ENCODE data around the gene IDH3B. TPM values are rescaled to one million over a fixed set of nuclear protein-coding genes. Genes with fewer than 3 reads are reported as not detected.
A peak's percentile ranks its signal among the peaks of the same experiment; 100 is the strongest.

IDH3B gene
- total and polyA plus RNA-seq, 4 donors = 78.7 to 130 (median 112) TPM

DNA sequence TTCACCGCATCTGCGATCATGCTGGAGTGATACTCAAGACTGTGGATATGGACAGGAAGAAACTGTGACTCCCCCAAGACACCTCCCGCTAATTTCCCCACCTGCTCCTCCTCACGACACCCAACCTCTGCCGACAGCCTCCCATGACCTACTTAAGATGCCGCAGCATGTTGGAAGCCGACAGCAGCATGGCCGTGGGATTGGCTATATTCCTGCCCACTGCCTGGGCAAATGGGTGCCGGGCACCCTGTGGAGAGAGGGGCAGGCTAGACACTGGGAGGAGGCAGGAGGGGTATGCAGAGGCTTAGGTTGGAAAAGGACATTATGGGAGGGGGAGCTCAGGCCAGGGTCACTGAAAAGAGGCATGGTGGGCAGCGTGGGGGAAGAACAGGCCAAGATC, 4.5 kb downstream of the IDH3B start:
- H3K36me3 ChIP-seq (ENCODE audit: control insufficient read depth, insufficient read depth, low read length) = peaks cover 75% of the 10 kb centered on the region
- H3K27ac ChIP-seq (ENCODE audit: low read depth, low read length) = no peak overlapping the region
- WGBS (ENCODE audit: insufficient coverage) = 91% methylated on average over 5 of the region's 10 CpGs
- H3K27me3 ChIP-seq (ENCODE audit: control insufficient read depth, insufficient read depth, low read length) = no peaks in the 10 kb centered on the region
- H3K9me3 ChIP-seq (ENCODE audit: control insufficient read depth, insufficient read depth, low read length) = no peaks in the 10 kb centered on the region
- no peak overlapping the region for H3K4me3 ChIP-seq (ENCODE audit: low read depth, low read length)
- H3K4me1 ChIP-seq (ENCODE audit: control insufficient read depth, insufficient read depth, low read length) = peaks cover 9% of the 10 kb centered on the region
- no peak for DNase-seq (ENCODE audit: low read depth in 4 of 6, low spot score in 6 of 6)

DNA sequence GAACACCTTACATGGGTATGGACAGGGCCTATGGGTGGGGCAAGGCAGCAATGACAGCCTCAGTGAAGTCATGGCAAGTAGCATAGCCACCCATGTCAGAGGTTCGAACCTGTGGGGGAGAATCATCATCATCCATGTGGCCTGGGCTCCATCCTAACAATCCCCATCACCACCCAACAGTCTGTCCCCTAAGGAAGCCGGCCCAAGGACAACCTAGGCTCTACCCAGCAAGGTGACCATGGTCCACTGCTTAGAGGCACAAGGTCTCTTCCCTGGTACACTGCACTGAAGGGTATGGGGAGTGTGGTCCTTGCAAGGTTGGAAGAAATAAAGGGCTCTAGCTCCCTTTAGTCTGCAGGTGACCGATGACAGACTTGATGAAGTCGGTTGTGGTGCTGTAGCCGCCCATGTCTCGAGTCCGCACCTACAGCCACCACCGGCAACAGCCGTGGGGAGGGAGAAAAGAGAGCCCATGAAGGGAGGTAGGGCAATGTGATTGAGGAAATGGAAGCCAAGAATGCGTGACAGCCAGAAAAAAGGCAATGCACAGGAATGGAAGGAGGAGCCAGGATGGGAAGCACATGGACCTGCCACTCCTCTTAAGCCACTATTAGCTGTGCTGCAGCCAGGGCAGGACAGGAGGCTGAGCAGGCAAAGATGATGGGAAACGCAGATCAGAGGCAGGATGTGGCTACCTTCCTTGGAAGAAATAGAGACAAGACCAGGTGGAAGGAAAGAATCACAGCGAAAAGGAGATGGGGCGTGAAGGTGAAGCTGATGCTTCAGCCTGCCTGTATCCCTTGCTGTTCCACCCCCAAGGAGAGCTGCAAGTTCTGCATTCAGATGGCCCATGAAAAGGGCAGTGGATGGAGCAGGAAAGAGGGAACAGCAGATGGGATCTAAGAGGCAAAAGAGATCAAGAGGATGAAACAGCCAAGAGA, 5.3 kb downstream of the IDH3B start:
- no peak overlapping the region for H3K4me3 ChIP-seq (ENCODE audit: low read depth, low read length)
- no peak for DNase-seq (ENCODE audit: low read depth in 4 of 6, low spot score in 6 of 6)
- H3K4me1 ChIP-seq (ENCODE audit: control insufficient read depth, insufficient read depth, low read length) = peaks cover 17% of the 10 kb centered on the region
- no peak overlapping the region for H3K27ac ChIP-seq (ENCODE audit: low read depth, low read length)
- 72% methylated on average over 12 of the region's 13 CpGs for WGBS (ENCODE audit: insufficient coverage)
- peaks cover 84% of the 10 kb centered on the region for H3K36me3 ChIP-seq (ENCODE audit: control insufficient read depth, insufficient read depth, low read length)
- no peaks in the 10 kb centered on the region for H3K27me3 ChIP-seq (ENCODE audit: control insufficient read depth, insufficient read depth, low read length)
- H3K9me3 ChIP-seq (ENCODE audit: control insufficient read depth, insufficient read depth, low read length) = no peaks in the 10 kb centered on the region

DNA sequence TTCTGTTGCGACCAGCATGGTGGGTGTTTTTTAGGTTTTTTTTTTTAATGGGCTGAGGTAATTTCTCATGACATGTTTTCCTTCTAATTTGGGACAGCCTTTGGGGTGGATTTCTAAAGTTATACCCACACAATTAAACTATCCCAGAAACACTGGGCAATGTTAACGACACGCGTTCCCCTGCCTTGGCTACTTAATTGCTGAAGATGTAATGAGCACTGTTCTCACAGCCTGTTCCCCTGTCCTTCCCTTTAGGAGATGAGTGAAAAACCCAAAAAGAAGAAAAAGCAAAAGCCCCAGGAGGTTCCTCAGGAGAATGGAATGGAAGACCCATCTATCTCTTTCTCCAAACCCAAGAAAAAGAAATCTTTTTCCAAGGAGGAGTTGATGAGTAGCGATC, 6.3 kb downstream of the IDH3B start:
- Histone ChIP-seq H3K36me3 (ENCODE audit: control insufficient read depth, insufficient read depth, low read length) (peaks cover 82% of the 10 kb centered on the region), H3K4me3 (ENCODE audit: low read depth, low read length) (no peak overlapping the region), H3K27ac (ENCODE audit: low read depth, low read length) (no peak overlapping the region), H3K9me3 (ENCODE audit: control insufficient read depth, insufficient read depth, low read length) (no peaks in the 10 kb centered on the region), H3K27me3 (ENCODE audit: control insufficient read depth, insufficient read depth, low read length) (no peaks in the 10 kb centered on the region), H3K4me1 (ENCODE audit: control insufficient read depth, insufficient read depth, low read length) (peaks cover 16% of the 10 kb centered on the region)
- no CpG with 5 or more reads among the region's 5 CpGs for WGBS (ENCODE audit: insufficient coverage)
- no peak for DNase-seq (ENCODE audit: low read depth in 4 of 6, low spot score in 6 of 6)

GRCh38 chr20:2657241-2657640, 6.8 kb downstream of the IDH3B start:
- Histone ChIP-seq H3K9me3 (ENCODE audit: control insufficient read depth, insufficient read depth, low read length) (no peaks in the 10 kb centered on the region), H3K27me3 (ENCODE audit: control insufficient read depth, insufficient read depth, low read length) (no peaks in the 10 kb centered on the region), H3K4me3 (ENCODE audit: low read depth, low read length) (no peak overlapping the region), H3K4me1 (ENCODE audit: control insufficient read depth, insufficient read depth, low read length) (peaks cover 16% of the 10 kb centered on the region), H3K36me3 (ENCODE audit: control insufficient read depth, insufficient read depth, low read length) (peaks cover 79% of the 10 kb centered on the region), H3K27ac (ENCODE audit: low read depth, low read length) (no peak overlapping the region)
- 86% methylated on average over 2 of the region's 5 CpGs for WGBS (ENCODE audit: insufficient coverage)
- DNase-seq (ENCODE audit: low read depth in 4 of 6, low spot score in 6 of 6) = no peak

- no peak overlapping the region for H3K27ac ChIP-seq (ENCODE audit: low read depth, low read length)
- peaks cover 76% of the 10 kb centered on the region for H3K36me3 ChIP-seq (ENCODE audit: control insufficient read depth, insufficient read depth, low read length)
- no peaks in the 10 kb centered on the region for H3K9me3 ChIP-seq (ENCODE audit: control insufficient read depth, insufficient read depth, low read length)
- no peaks in the 10 kb centered on the region for H3K27me3 ChIP-seq (ENCODE audit: control insufficient read depth, insufficient read depth, low read length)
- DNase-seq (ENCODE audit: low read depth in 4 of 6, low spot score in 6 of 6) = no peak
- 95% methylated on average over 10 of the region's 12 CpGs for whole genome bisulfite sequencing (ENCODE audit: insufficient coverage)
- peaks cover 18% of the 10 kb centered on the region for H3K4me1 ChIP-seq (ENCODE audit: control insufficient read depth, insufficient read depth, low read length)
- no peak overlapping the region for H3K4me3 ChIP-seq (ENCODE audit: low read depth, low read length)
These were observed 7.4 kb downstream of the IDH3B start for GRCh38 chr20:2656471-2657117.

GRCh38 chr20:2655331-2656116, 8.5 kb downstream of the IDH3B start:
- Histone ChIP-seq H3K4me3 (ENCODE audit: low read depth, low read length) (no peak overlapping the region), H3K36me3 (ENCODE audit: control insufficient read depth, insufficient read depth, low read length) (peaks cover 69% of the 10 kb centered on the region), H3K27ac (ENCODE audit: low read depth, low read length) (no peak overlapping the region), H3K9me3 (ENCODE audit: control insufficient read depth, insufficient read depth, low read length) (no peaks in the 10 kb centered on the region), H3K4me1 (ENCODE audit: control insufficient read depth, insufficient read depth, low read length) (peaks cover 19% of the 10 kb centered on the region), H3K27me3 (ENCODE audit: control insufficient read depth, insufficient read depth, low read length) (no peaks in the 10 kb centered on the region)
- WGBS (ENCODE audit: insufficient coverage) = 94% methylated on average over 17 of the region's 17 CpGs
- DNase-seq (ENCODE audit: low read depth in 4 of 6, low spot score in 6 of 6) = no peak

DNA sequence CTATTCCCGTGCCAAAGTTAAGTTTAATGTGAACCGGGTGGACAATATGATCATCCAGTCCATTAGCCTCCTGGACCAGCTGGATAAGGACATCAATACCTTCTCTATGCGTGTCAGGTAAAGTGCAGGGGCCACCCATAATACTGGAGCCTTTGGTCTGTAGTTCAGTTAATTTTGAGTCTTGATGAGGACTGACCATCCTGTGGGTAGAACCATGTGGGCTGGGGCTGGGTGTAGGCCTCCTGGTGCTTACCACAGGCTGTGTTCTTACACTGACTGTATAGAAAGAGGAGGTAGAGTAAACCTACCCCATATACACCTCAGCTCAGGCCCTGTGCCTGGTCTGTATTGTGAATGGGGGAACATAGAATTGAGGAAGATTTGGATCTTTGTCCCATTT, 9.2 kb downstream of the IDH3B start:
- no peaks in the 10 kb centered on the region for H3K9me3 ChIP-seq (ENCODE audit: control insufficient read depth, insufficient read depth, low read length)
- H3K27me3 ChIP-seq (ENCODE audit: control insufficient read depth, insufficient read depth, low read length) = no peaks in the 10 kb centered on the region
- H3K36me3 ChIP-seq (ENCODE audit: control insufficient read depth, insufficient read depth, low read length) = peaks cover 62% of the 10 kb centered on the region
- H3K27ac ChIP-seq (ENCODE audit: low read depth, low read length) = no peak overlapping the region
- 100% methylated on average over 2 of the region's 3 CpGs for WGBS (ENCODE audit: insufficient coverage)
- peaks cover 19% of the 10 kb centered on the region for H3K4me1 ChIP-seq (ENCODE audit: control insufficient read depth, insufficient read depth, low read length)
- no peak for DNase-seq (ENCODE audit: low read depth in 4 of 6, low spot score in 6 of 6)
- no peak overlapping the region for H3K4me3 ChIP-seq (ENCODE audit: low read depth, low read length)

DNA sequence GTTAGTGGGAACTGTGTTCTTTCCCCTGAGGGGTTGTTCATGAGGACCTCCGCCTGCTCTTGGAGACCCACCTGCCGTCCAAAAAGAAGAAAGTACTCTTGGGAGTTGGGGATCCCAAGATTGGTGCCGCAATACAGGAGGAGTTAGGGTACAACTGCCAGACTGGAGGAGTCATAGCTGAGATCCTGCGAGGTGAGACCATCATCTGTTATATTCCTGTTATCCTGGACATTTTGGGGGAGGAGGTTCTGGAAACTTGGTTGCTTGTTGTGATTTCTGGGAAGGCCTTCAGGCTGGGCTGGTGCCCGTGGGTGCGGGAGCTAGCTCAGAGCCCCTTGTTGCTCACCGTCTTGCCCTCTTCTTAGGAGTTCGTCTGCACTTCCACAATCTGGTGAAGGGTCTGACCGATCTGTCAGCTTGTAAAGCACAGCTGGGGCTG, 9.6 kb downstream of the IDH3B start:
- 86% methylated on average over 9 of the region's 9 CpGs for WGBS (ENCODE audit: insufficient coverage)
- DNase-seq (ENCODE audit: low read depth in 4 of 6, low spot score in 6 of 6) = no peak
- Histone ChIP-seq H3K36me3 (ENCODE audit: control insufficient read depth, insufficient read depth, low read length) (peaks cover 58% of the 10 kb centered on the region), H3K9me3 (ENCODE audit: control insufficient read depth, insufficient read depth, low read length) (no peaks in the 10 kb centered on the region), H3K4me3 (ENCODE audit: low read depth, low read length) (no peak overlapping the region), H3K27me3 (ENCODE audit: control insufficient read depth, insufficient read depth, low read length) (no peaks in the 10 kb centered on the region), H3K4me1 (ENCODE audit: control insufficient read depth, insufficient read depth, low read length) (peaks cover 19% of the 10 kb centered on the region), H3K27ac (ENCODE audit: low read depth, low read length) (no peak overlapping the region)

- H3K9me3 ChIP-seq (ENCODE audit: control insufficient read depth, insufficient read depth, low read length) = no peaks in the 10 kb centered on the region
- 31% methylated on average over 22 of the region's 24 CpGs for WGBS (ENCODE audit: insufficient coverage)
- H3K36me3 ChIP-seq (ENCODE audit: control insufficient read depth, insufficient read depth, low read length) = peaks cover 52% of the 10 kb centered on the region
- no peak overlapping the region for H3K27ac ChIP-seq (ENCODE audit: low read depth, low read length)
- H3K4me3 ChIP-seq (ENCODE audit: low read depth, low read length) = peak overlapping the region; percentile 87
- H3K4me1 ChIP-seq (ENCODE audit: control insufficient read depth, insufficient read depth, low read length) = peaks cover 19% of the 10 kb centered on the region
- H3K27me3 ChIP-seq (ENCODE audit: control insufficient read depth, insufficient read depth, low read length) = no peaks in the 10 kb centered on the region
- no peak for DNase-seq (ENCODE audit: low read depth in 4 of 6, low spot score in 6 of 6)
These were observed 10.2 kb downstream of the IDH3B start for GRCh38 chr20:2653556-2654383.
